GM18498 (cell line): ENCODE measurements around the gene BLACAT1.

Experiments used
- ATAC-seq: cut with Tn5 transposase; IDR thresholded peaks from one replicate; pipeline ENCODE4 v1.9.1; 2021; ENCODE audit warnings: mild to moderate bottlenecking, moderate library complexity; ENCODE audit not compliant: unreplicated experiment

Gene BLACAT1

DNA sequence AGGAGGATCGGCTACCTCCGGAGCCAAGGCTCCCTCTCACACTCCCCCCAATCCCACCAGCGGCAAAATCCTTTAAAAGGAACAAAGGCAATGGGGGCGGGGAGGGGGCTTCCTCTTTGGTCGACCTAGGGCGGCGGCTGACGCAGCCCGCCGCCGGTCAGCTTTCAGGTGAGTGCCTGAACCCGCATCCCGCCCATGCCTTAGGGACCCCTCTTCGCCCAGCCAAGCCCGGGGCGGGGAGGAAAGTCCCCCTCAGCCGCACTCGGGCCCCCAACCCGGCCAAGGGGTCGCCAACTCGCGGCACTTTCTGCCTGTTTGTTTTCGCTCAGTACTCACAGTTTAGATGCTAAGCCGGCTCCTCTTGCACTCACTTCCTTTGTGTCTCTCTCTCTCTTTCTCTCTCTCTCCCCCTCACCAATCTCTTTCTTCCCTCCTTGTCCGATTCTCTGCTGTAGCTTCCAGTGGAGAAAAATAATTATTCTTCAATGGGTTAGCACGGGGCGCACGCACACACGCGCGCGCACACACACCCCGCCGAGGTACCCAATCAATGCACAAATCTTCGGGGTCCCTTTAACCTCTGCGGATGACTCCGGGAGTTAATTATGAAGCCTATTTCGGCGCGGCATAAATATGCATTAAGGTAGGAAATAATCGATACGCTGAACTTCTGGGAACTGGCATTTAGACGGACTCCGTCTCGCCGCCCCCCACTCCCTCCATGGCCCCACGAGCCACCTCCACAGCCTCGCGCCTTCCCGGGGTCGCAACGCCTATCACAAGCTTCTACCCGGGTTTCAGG, at the start of gene BLACAT1:
BLACAT1 (minus strand) TSS at position 465 of the 802 bp plus-strand sequence.
- ATAC-seq = no peak

GRCh38 chr1:205505076-205505729, 49.4 kb upstream of the BLACAT1 start:
- no peak for ATAC-seq

GRCh38 chr1:205504311-205505075, 48.6 kb upstream of the BLACAT1 start, which contains the start of gene CDK18:
CDK18 (plus strand) TSS chr1:205504669; CDS start chr1:205523168, 18,499 bp downstream.
- ATAC-seq = no peak

GRCh38 chr1:205502992-205503391, 47.1 kb upstream of the BLACAT1 start:
- no peak for ATAC-seq

DNA sequence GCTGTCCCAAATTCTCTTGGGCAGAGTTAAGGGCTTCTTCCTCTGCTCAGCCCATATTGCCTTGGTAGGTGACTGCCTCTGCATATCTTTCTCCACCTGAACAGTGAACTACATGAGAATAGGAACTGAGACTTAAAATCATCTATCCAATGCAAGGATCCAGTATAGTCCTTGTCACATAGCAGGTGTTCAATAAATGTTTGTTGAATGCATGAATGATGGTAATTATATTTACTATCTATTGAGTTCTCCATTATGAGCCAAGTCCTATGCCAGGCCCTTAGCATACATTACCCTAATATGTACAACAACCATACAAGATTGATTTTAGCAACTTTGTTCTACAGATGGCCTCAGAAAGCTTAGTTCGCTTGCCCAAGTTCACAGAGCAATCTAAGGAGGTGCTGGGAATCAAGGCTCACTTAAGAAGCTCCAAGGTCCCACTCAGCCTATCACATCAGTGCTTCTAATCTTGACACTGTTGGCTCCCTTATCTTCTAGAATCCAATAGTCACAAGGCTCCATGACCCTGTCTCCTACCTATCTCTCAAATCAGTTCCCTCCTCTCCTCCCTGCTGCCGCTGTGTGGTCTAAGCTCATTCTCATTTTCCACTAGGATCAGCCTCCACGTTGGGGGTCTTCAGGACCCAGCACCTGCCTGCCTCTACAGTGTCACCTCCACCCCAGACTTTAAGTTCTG, 46.4 kb upstream of the BLACAT1 start:
- no peak for ATAC-seq

DNA sequence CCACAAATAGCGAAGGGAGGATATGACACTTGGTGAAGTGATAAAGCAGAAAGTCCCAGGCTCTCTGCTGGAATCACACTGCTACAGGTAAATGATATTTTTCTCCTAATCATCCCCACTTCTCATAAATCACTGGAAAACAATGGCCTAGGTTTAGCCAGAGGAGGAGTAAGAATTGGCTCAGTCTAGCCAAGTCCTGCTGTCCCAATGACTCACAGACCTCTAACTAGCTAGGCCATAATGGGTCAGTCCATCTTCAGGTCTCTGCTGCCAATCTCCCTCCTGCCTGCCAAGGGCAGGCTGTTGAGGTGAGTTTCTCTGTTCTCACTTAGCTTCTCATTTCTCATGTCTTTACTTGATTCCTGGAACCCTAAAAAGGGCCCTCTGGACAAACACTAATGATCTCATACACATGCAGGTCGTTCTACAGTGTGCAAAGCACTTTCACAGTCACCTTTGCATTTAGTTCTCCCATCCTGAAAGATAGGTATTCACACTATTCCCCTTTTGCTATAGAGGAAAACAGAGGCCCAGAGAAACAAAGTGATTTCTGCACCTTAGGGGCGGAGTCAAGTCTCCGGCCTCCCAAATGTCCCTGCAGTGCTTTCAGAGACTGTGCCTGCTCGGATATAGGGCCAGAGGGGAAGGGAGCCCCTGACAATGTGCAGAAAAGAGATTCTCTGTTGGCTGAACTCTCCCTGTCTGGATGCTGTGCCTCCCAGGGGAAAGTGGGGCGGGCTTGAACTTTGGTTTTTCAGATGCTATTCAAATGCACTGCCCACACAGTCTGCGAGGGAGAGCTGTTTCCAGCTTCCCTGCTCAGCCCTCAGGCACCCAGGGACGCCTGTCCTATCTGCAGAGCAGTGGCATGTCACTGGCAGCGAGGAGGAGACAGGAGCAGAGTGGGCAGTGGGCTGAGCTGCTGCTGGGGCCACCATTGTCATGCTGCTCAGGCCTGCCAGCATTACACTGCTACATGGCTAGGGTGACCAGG, 44.7 kb upstream of the BLACAT1 start:
- no peak for ATAC-seq

DNA sequence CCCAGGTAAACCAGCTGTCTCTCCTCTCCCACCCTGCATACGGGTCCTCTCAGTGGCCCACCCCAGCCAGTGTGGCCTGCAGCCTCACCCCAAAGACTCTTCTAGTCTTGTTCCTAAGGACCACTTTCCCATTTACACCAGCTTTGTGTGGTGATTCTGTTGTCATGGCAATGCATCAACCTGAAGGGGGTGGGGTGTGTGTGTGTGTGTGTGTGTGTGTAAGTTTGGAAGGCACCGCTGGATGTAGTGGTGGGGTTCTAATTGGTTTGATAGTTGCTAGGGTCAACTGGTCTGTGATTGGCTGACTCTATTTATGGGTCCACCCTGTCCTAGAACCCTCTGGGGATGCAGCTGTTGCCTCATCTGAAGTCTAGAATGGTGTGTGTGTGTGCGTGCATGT, 43.9 kb upstream of the BLACAT1 start:
- ATAC-seq = no peak

- no peak for ATAC-seq
These were observed 41.5 kb upstream of the BLACAT1 start for GRCh38 chr1:205497351-205497750.

GRCh38 chr1:205496661-205497060, 40.8 kb upstream of the BLACAT1 start:
- no peak for ATAC-seq

- ATAC-seq = no peak
These were observed 39.5 kb upstream of the BLACAT1 start for GRCh38 chr1:205495237-205495823.

- ATAC-seq = no peak
These were observed 38.3 kb upstream of the BLACAT1 start for GRCh38 chr1:205494115-205494514.

- ATAC-seq = no peak
These were observed 37.6 kb upstream of the BLACAT1 start for GRCh38 chr1:205493241-205494085.

DNA sequence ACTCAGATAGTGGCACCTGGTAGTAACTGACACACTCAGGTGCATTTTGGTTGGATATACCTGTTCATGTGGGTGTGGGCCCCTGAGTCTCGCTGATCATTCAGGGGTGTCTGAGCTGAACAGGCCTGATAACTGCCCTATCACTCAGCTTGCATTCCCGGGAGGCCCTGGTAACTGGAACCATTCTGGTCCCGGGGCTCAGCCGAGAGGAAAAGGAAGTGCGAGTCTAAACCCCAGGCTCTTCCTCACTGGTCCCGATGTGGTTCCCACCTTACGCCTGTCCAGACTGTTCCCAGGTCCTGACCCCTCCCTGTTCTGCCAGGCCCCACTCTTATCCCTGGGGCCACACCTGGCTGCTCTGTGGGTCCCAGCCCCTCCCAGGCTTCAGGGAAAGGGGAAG, 36.9 kb upstream of the BLACAT1 start:
- no peak for ATAC-seq

DNA sequence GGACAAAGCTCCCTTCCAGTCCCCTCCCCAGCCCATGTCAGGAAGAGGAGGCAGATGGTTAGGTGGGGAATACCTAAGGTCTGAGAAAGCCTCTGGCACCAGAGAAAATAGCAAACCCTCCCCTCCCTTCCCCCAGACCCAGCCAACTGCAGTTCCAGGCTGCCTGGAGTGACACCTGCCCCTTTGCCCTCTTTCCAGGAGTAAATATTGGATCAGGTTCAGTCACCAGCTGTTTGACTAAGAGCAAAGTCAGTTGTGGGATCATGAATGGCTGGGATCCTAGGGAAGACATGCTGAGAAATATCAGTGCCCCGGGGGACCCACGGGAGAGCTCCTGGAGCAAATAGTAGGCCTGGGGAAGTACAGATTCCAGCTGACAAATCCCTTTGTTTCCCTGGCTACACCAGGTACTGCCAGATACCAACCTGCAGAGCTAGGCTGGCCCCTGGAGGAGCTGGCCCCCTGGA, 36.4 kb upstream of the BLACAT1 start:
- no peak for ATAC-seq

GRCh38 chr1:205491794-205492193, 35.9 kb upstream of the BLACAT1 start:
- ATAC-seq = no peak

- no peak for ATAC-seq
These were observed 32.4 kb upstream of the BLACAT1 start for GRCh38 chr1:205488074-205488723.

DNA sequence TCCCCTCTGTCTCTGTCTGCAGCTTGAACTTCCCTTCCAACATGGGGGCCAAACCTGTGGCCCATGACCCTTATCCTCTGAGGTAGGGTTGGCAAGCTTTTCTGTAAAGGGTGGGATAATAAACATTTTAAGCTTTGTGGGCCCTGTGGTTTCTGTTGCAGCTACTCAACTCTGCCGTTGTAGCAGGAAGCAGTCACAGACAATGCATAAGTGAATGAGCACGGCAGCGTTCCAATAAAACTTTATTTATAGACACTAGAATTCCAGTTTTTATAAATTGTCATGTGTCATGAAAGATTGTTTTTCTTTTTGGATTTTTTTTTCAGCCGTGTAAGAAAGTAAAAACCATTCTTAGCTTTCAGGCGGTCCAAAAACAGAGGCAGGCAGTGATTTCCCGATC, 30.4 kb upstream of the BLACAT1 start:
- ATAC-seq = no peak
